A549 treated with Mapracorat at 1 μM for 4 hours (cell line): ENCODE data around the gene SCRN3. TPM values are rescaled to one million over a fixed set of nuclear protein-coding genes. Genes with fewer than 3 reads are reported as not detected.

Experiments used
- total RNA-seq: library from RNA; stranded (reverse); fragments of 200-300 nt; extraction: Qiagen RNA extraction; gene quantifications from 5 replicates; pipeline ENCODE4 v1.2.3, GENCODE V29; 2022

SCRN3 gene, protein sequence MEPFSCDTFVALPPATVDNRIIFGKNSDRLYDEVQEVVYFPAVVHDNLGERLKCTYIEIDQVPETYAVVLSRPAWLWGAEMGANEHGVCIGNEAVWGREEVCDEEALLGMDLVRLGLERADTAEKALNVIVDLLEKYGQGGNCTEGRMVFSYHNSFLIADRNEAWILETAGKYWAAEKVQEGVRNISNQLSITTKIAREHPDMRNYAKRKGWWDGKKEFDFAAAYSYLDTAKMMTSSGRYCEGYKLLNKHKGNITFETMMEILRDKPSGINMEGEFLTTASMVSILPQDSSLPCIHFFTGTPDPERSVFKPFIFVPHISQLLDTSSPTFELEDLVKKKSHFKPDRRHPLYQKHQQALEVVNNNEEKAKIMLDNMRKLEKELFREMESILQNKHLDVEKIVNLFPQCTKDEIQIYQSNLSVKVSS
- 13.2 to 18.5 TPM (median 14.6 TPM) in 5 replicates for total RNA-seq

DNA sequence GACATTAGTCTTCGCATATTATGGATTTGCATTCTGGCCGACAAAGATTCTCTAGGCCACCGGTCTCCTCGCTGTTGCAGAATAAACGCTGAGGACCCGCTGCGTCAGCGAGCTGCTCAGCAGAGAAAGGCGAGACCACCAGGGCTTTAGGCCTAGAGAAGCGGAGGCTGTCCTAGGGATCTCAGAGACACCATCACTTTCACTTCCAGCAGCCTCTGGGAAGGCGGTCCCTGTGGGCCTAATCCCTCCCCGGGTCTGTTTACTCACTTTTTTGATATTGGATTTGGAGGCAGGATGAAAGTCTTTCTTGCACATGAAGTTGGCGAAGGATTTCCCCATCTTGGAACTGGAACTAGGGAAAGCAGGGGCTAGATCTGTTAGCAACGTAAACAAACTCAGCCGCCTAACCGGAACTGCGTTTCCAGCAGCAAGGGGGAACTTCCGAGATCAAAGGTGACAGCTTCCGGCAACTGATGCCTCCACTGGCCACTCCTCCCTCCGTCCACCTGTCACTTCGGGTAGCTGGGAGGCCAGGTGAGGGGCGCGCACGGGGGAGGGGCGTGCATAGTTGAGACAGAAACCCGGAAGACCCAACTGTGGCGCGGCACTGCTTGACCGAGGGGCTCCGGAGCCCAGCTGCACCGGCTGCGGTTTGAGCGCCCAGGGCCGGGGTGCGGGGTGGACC lies at the start of gene SCRN3:
Gene SCRN3, plus strand, starts transcription at position 447 of the 685 bp plus-strand sequence. CDS start 2,554 bp downstream, outside the sequence.

Other genes starting within 250 kb of the SCRN3 start
- 123 to 130 TPM (median 128 TPM) in 5 replicates for gene OLA1, start 147.2 kb upstream of the SCRN3 start, total RNA-seq
- gene SP9, start 60.8 kb upstream of the SCRN3 start, total RNA-seq = 1.4 to 2.6 TPM (median 2.1 TPM) in 5 replicates
- 0.10 to 0.36 TPM (median 0.32 TPM) in 5 replicates for gene GPR155, start 91.3 kb downstream of the SCRN3 start, total RNA-seq
- 17.3 to 25.2 TPM (median 23.4 TPM) in 5 replicates for gene WIPF1, start 202.1 kb downstream of the SCRN3 start, total RNA-seq